ENCODE results near the gene PPARD.

GRCh38 chr6:35427435-35427834, 85.1 kb downstream of the PPARD start:
- no peak for TF ChIP-seq SUZ12 (IDR thresholded peaks at IDR 0.05)
- TF ChIP-seq ELF4 (IDR thresholded peaks at IDR 0.05): no peak
- no peak for TF ChIP-seq FOXM1 (IDR thresholded peaks at IDR 0.05; ENCODE audit: borderline replicate concordance)
- no peak for TF ChIP-seq FOXK2 (IDR thresholded peaks at IDR 0.05)
- no peak for TF ChIP-seq NFRKB (IDR thresholded peaks at IDR 0.05)
- TF ChIP-seq SP1 (IDR thresholded peaks at IDR 0.05): no peak
- no peak for TF ChIP-seq LEF1 (IDR thresholded peaks at IDR 0.05; ENCODE audit: borderline replicate concordance)
- no peak for TF ChIP-seq ARNT (IDR thresholded peaks at IDR 0.05)
- TF ChIP-seq PKNOX1 (IDR thresholded peaks at IDR 0.05): no peak
- TF ChIP-seq TARDBP (IDR thresholded peaks at IDR 0.05): no peak
- no peak for TF ChIP-seq ZNF384 (IDR thresholded peaks at IDR 0.05)
